Smooth muscle cell (in vitro differentiated cells): Measurements from ENCODE around the gene DCDC2C. TPM values are rescaled to one million over a fixed set of nuclear protein-coding genes. Genes with fewer than 3 reads are reported as not detected.

Experiments used
- DNase-seq: peaks from one replicate; lab custom pipeline; 2025; ENCODE audit not compliant: unreplicated experiment; lab: John Stamatoyannopoulos, UW
- H2AFZ ChIP-seq: fragments of 200-600 bp; sonication (generic); 2 replicates; pipeline ENCODE4 v1.6.0; 2016; ENCODE audit warnings: antibody characterized with exemption, low read depth, mild to moderate bottlenecking
- H3F3A ChIP-seq: fragments of 200-600 bp; sonication (generic); 2 replicates; pipeline ENCODE4 v1.6.0; 2017; ENCODE audit warnings: antibody characterized with exemption, low read depth
- H3K27ac ChIP-seq: fragments of 200-600 bp; sonication (generic); 2 replicates; pipeline ENCODE4 v1.5.1; 2016; ENCODE audit warnings: low read depth, mild to moderate bottlenecking
- H3K27me3 ChIP-seq: fragments of 200-600 bp; sonication (generic); 2 replicates; pipeline ENCODE4 v1.6.1; 2016; ENCODE audit warnings: low read depth, mild to moderate bottlenecking
- H3K36me3 ChIP-seq: fragments of 200-600 bp; sonication (generic); 2 replicates; pipeline ENCODE4 v1.5.1; 2016; ENCODE audit warnings: low read depth
- H3K4me1 ChIP-seq: fragments of 200-600 bp; sonication (generic); 2 replicates; pipeline ENCODE4 v1.5.1; 2016; ENCODE audit warnings: low read depth
- H3K4me2 ChIP-seq: fragments of 200-600 bp; sonication (generic); 2 replicates; pipeline ENCODE4 v1.6.0; 2016; ENCODE audit warnings: mild to moderate bottlenecking
- H3K4me3 ChIP-seq: fragments of 200-600 bp; sonication (generic); 2 replicates; pipeline ENCODE4 v1.5.1; 2016; ENCODE audit warnings: mild to moderate bottlenecking
- H3K79me2 ChIP-seq: fragments of 200-600 bp; sonication (generic); 2 replicates; pipeline ENCODE4 v1.6.0; 2016; ENCODE audit warnings: low read depth, mild to moderate bottlenecking
- H3K9ac ChIP-seq: fragments of 200-600 bp; sonication (generic); 2 replicates; pipeline ENCODE4 v1.6.0; 2016; ENCODE audit warnings: low read depth
- H3K9me3 ChIP-seq: fragments of 200-600 bp; sonication (generic); replicated peaks from 2 replicates; pipeline ENCODE4 v1.5.1; 2016; ENCODE audit warnings: low read depth
- H4K20me1 ChIP-seq: fragments of 200-600 bp; sonication (generic); 2 replicates; pipeline ENCODE4 v1.6.0; 2016; ENCODE audit warnings: low read depth
- CTCF ChIP-seq: fragments of 200-600 bp; sonication (generic); IDR thresholded peaks from 2 replicates; pipeline ENCODE4 v1.5.1; 2017; ENCODE audit warnings: borderline replicate concordance, mild to moderate bottlenecking, antibody characterized with exemption; ENCODE audit not compliant: insufficient read depth, poor library complexity, severe bottlenecking
- WGBS: methylation state at CpG from one replicate; pipeline ENCODE4 v1.1.7; 2016; ENCODE audit warnings: low lambda C conversion rate; 5-methylcytosine and 5-hydroxymethylcytosine counted together
- polyA plus RNA-seq: library from polyadenylated mRNA; unstranded; fragments of >200 nt; fragmentation: Nextera tagmentation; extraction: Ambion mirVana; gene quantifications from 2 replicates; pipeline ENCODE4 v1.2.1, GENCODE V29; 2016
- total RNA-seq: library from RNA; depleted of rRNA; stranded (reverse); fragments of >200 nt; gene quantifications from 2 replicates; pipeline ENCODE4 v1.2.3, GENCODE V29; 2014

The DCDC2C gene
- total and polyA plus RNA-seq, 2 experiments from 2014 or later: not detected

GRCh38 chr2:3705782-3706181 is 2.4 kb downstream of the DCDC2C start:
- Histone ChIP-seq H3K9me3 (no peaks in the 10 kb centered on the region), H3K4me2 (no peak overlapping the region), H3K79me2 (no peaks in the 10 kb centered on the region), H3F3A (no peaks in the 10 kb centered on the region), H2AFZ (no peak overlapping the region), H3K27ac (no peak overlapping the region), H3K36me3 (no peaks in the 10 kb centered on the region), H3K9ac (no peak overlapping the region), H3K4me3 (no peak overlapping the region), H3K27me3 (no peaks in the 10 kb centered on the region), H4K20me1 (no peaks in the 10 kb centered on the region), H3K4me1 (peaks cover 3% of the 10 kb centered on the region)
- 56% methylated on average over 2 of the region's 2 CpGs for WGBS
- TF ChIP-seq CTCF: no peak
- DNase-seq: no peak

- Histone ChIP-seq H3K79me2 (no peaks in the 10 kb centered on the region), H3K27ac (no peak overlapping the region), H3K27me3 (no peaks in the 10 kb centered on the region), H3K36me3 (no peaks in the 10 kb centered on the region), H3F3A (no peaks in the 10 kb centered on the region), H4K20me1 (no peaks in the 10 kb centered on the region), H3K4me2 (no peak overlapping the region), H2AFZ (no peak overlapping the region), H3K9ac (no peak overlapping the region), H3K9me3 (no peaks in the 10 kb centered on the region), H3K4me1 (peaks cover 3% of the 10 kb centered on the region), H3K4me3 (no peak overlapping the region)
- no peak for TF ChIP-seq CTCF
- WGBS: 72% methylated on average over 5 of the region's 5 CpGs
- DNase-seq: no peak
Measured at GRCh38 chr2:3706892-3707291, 3.5 kb downstream of the DCDC2C start.

- Histone ChIP-seq H3K4me3 (no peak overlapping the region), H4K20me1 (no peaks in the 10 kb centered on the region), H3K27ac (no peak overlapping the region), H3K9me3 (no peaks in the 10 kb centered on the region), H3K27me3 (no peaks in the 10 kb centered on the region), H2AFZ (no peak overlapping the region), H3K9ac (no peak overlapping the region), H3K79me2 (no peaks in the 10 kb centered on the region), H3K36me3 (no peaks in the 10 kb centered on the region), H3K4me1 (peaks cover 3% of the 10 kb centered on the region), H3K4me2 (no peak overlapping the region), H3F3A (no peaks in the 10 kb centered on the region)
- no peak for DNase-seq
- no peak for TF ChIP-seq CTCF
- 88% methylated on average over 4 of the region's 4 CpGs for WGBS
Measured at GRCh38 chr2:3708576-3708975, 5.2 kb downstream of the DCDC2C start.

- DNase-seq: no peak
- H3K4me2 ChIP-seq: no peak overlapping the region
- H3K9ac ChIP-seq: no peak overlapping the region
- no peak for TF ChIP-seq CTCF
- no peaks in the 10 kb centered on the region for H3K27me3 ChIP-seq
- WGBS: 82% methylated on average over 6 of the region's 6 CpGs
- no peaks in the 10 kb centered on the region for H3F3A ChIP-seq
- no peak overlapping the region for H3K27ac ChIP-seq
- H3K4me3 ChIP-seq: no peak overlapping the region
- peaks cover 3% of the 10 kb centered on the region for H3K4me1 ChIP-seq
- H4K20me1 ChIP-seq: no peaks in the 10 kb centered on the region
- no peak overlapping the region for H2AFZ ChIP-seq
- no peaks in the 10 kb centered on the region for H3K9me3 ChIP-seq
- no peaks in the 10 kb centered on the region for H3K36me3 ChIP-seq
- no peaks in the 10 kb centered on the region for H3K79me2 ChIP-seq
Measured at GRCh38 chr2:3709225-3709624, 5.8 kb downstream of the DCDC2C start.
